ENCODE measurements around the gene BCAS3. TPM values are rescaled to one million over a fixed set of nuclear protein-coding genes. Genes with fewer than 3 reads are reported as not detected.
A peak's percentile ranks its signal among the peaks of the same experiment; 100 is the strongest.

Gene BCAS3
- total RNA-seq, 1 donor from 2014 or later, result 35.7 TPM

DNA sequence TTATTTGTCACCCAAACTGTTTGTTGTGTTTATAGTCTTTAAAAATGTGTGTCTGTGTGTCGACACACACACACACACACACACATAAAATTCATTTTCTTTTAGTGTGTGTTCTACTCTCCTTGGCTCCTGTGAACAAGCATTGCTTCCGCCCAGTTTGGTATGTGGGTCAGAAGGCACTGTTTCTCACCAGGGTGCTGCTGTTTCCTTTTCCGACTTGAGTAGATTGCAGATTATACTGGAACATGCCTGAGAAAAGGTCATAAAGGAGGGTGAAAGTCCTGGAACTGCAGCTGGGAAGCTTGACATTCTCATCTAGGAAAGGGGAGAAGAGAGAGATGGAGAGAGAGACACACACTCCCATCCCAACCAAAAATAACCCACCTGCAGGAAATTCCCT lies 330.3 kb downstream of the BCAS3 start:
- TF ChIP-seq CTCF (IDR thresholded peaks at IDR 0.05), result no peak
- Mint-ChIP-seq H3K27ac (ENCODE audit: unreplicated experiment) (peak overlapping the region; percentile 61), H3K4me3 (ENCODE audit: unreplicated experiment) (no peak overlapping the region), H3K9me3 (ENCODE audit: unreplicated experiment) (no peaks in the 10 kb centered on the region), H3K27me3 (ENCODE audit: unreplicated experiment) (no peaks in the 10 kb centered on the region), H3K36me3 (ENCODE audit: unreplicated experiment) (peaks cover 2% of the 10 kb centered on the region), H3K4me1 (ENCODE audit: unreplicated experiment) (peaks cover 41% of the 10 kb centered on the region)
- no peak for DNase-seq (ENCODE audit: extremely low spot score, unreplicated experiment)

DNA sequence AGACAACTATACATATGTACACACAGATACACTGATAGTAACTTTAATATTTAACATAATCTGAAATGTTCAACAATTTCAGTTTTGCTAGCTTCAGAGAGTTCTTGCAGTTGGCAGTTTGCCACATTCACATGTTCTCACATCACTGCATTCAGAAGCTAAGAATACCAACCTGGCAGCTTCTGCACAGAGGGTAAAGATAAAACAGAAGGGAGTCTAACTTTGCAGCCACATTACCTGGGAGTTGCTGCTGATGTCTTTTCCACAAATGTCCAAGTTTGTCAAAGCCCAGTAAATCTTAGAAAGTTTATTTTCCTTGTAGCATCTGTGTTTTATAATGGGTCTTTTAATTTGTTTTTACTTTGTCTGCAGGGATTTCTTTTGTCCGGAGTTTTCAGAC lies 332.0 kb downstream of the BCAS3 start:
- H3K27me3 Mint-ChIP-seq (ENCODE audit: unreplicated experiment), result no peaks in the 10 kb centered on the region
- no peak for DNase-seq (ENCODE audit: extremely low spot score, unreplicated experiment)
- no peaks in the 10 kb centered on the region for H3K9me3 Mint-ChIP-seq (ENCODE audit: unreplicated experiment)
- H3K4me1 Mint-ChIP-seq (ENCODE audit: unreplicated experiment), result peaks cover 37% of the 10 kb centered on the region
- no peak overlapping the region for H3K4me3 Mint-ChIP-seq (ENCODE audit: unreplicated experiment)
- TF ChIP-seq CTCF (IDR thresholded peaks at IDR 0.05), result no peak
- H3K36me3 Mint-ChIP-seq (ENCODE audit: unreplicated experiment), result peaks cover 2% of the 10 kb centered on the region
- H3K27ac Mint-ChIP-seq (ENCODE audit: unreplicated experiment), result no peak overlapping the region

- DNase-seq (ENCODE audit: extremely low spot score, unreplicated experiment), result no peak
- H3K36me3 Mint-ChIP-seq (ENCODE audit: unreplicated experiment), result no peaks in the 10 kb centered on the region
- no peak for TF ChIP-seq CTCF (IDR thresholded peaks at IDR 0.05)
- no peak overlapping the region for H3K27ac Mint-ChIP-seq (ENCODE audit: unreplicated experiment)
- peaks cover 37% of the 10 kb centered on the region for H3K4me1 Mint-ChIP-seq (ENCODE audit: unreplicated experiment)
- H3K9me3 Mint-ChIP-seq (ENCODE audit: unreplicated experiment), result no peaks in the 10 kb centered on the region
- no peak overlapping the region for H3K4me3 Mint-ChIP-seq (ENCODE audit: unreplicated experiment)
- no peaks in the 10 kb centered on the region for H3K27me3 Mint-ChIP-seq (ENCODE audit: unreplicated experiment)
Observed at GRCh38 chr17:61010661-61011170, 333.1 kb downstream of the BCAS3 start.

- TF ChIP-seq CTCF (IDR thresholded peaks at IDR 0.05), result no peak
- Mint-ChIP-seq H3K27ac (ENCODE audit: unreplicated experiment) (no peak overlapping the region), H3K9me3 (ENCODE audit: unreplicated experiment) (no peaks in the 10 kb centered on the region), H3K27me3 (ENCODE audit: unreplicated experiment) (no peaks in the 10 kb centered on the region), H3K4me3 (ENCODE audit: unreplicated experiment) (no peak overlapping the region), H3K36me3 (ENCODE audit: unreplicated experiment) (peaks cover under 1% of the 10 kb centered on the region), H3K4me1 (ENCODE audit: unreplicated experiment) (peaks cover 37% of the 10 kb centered on the region)
- DNase-seq (ENCODE audit: extremely low spot score, unreplicated experiment), result no peak
Observed at GRCh38 chr17:61011251-61011650, 333.6 kb downstream of the BCAS3 start.

- no peaks in the 10 kb centered on the region for H3K9me3 Mint-ChIP-seq (ENCODE audit: unreplicated experiment)
- no peak for DNase-seq (ENCODE audit: extremely low spot score, unreplicated experiment)
- H3K36me3 Mint-ChIP-seq (ENCODE audit: unreplicated experiment), result peaks cover 5% of the 10 kb centered on the region
- TF ChIP-seq CTCF (IDR thresholded peaks at IDR 0.05), result no peak
- no peaks in the 10 kb centered on the region for H3K27me3 Mint-ChIP-seq (ENCODE audit: unreplicated experiment)
- H3K4me1 Mint-ChIP-seq (ENCODE audit: unreplicated experiment), result peaks cover 3% of the 10 kb centered on the region
- no peak overlapping the region for H3K27ac Mint-ChIP-seq (ENCODE audit: unreplicated experiment)
- no peak overlapping the region for H3K4me3 Mint-ChIP-seq (ENCODE audit: unreplicated experiment)
Observed at GRCh38 chr17:61015966-61016365, 338.3 kb downstream of the BCAS3 start.
